ENCODE results near the gene FOLR2. TPM values are rescaled to one million over a fixed set of nuclear protein-coding genes. Genes with fewer than 3 reads are reported as not detected.
"Not testable (repeated sequence)": the region's sequence is repeated elsewhere in the genome, so short reads cannot be mapped to it uniquely, and the experiment has no call there.

The FOLR2 gene
- total and polyA plus RNA-seq, 2 donors (not counting 1 experiment from before 2014, with no cell fraction given), result 1.5 to 4.7 TPM

- no peaks in the 10 kb centered on the region for H4K20me1 ChIP-seq (ENCODE audit: control insufficient read depth, insufficient read depth, low read length, poor library complexity, severe bottlenecking)
- TF ChIP-seq CTCF (IDR thresholded peaks at IDR 0.05) (no peak), EZH2 (IDR thresholded peaks at IDR 0.05; ENCODE audit: borderline replicate concordance, insufficient read depth, low read depth, low read length, poor library complexity, severe bottlenecking) (no peak)
- Mint-ChIP-seq H3K27ac (no peak overlapping the region), H3K4me1 (peaks cover 7% of the 10 kb centered on the region), H3K9me3 (ENCODE audit: insufficient read depth) (peaks cover 8% of the 10 kb centered on the region), H3K4me3 (no peak overlapping the region), H3K27me3 (peaks cover 12% of the 10 kb centered on the region)
- intact Hi-C loops (cut with micrococcal nuclease), result no loop called here
- no peaks in the 10 kb centered on the region for H3K79me2 ChIP-seq (ENCODE audit: control insufficient read depth, insufficient read depth, low read length)
- ChIA-PET POLR2A (interaction anchor here (0.7 kb wide), 1 partner anchor 820 kb away, joined by 5 read pairs; no protein-coding TSS in a partner anchor), CTCF (no interaction called here)
- no peak for DNase-seq
- H3K27ac ChIP-seq (ENCODE audit: low read length in 2 of 2), result no peak overlapping the region
- no peaks in the 10 kb centered on the region for H3K36me3 ChIP-seq (replicated peaks in 1 of 2; ENCODE audit: control extremely low read depth in 1 of 2, control insufficient read depth in 1 of 2, extremely low read depth in 1 of 2, insufficient read depth in 2 of 2, low read length in 1 of 2)
- H3K9ac ChIP-seq (ENCODE audit: low read length), result no peak overlapping the region
- peaks cover 0 to 2% (median 0%) of the 10 kb centered on the region in 4 experiments for H3K27me3 ChIP-seq (replicated peaks in 1 of 4; ENCODE audit: control extremely low read depth in 1 of 4, control insufficient read depth in 3 of 4, insufficient read depth in 4 of 4, low read length in 3 of 4)
- no peak overlapping the region for H2AFZ ChIP-seq (ENCODE audit: insufficient read depth, low read depth, low read length, poor library complexity, severe bottlenecking)
- no peak overlapping the region for H3K4me2 ChIP-seq (replicated peaks; ENCODE audit: low read depth, low read length, poor library complexity, severe bottlenecking)
- peaks cover 0 to 3% of the 10 kb centered on the region in 2 donors for H3K4me1 ChIP-seq (ENCODE audit: control insufficient read depth in 2 of 2, insufficient read depth in 2 of 2, low read length in 2 of 2)
- H3K9me3 ChIP-seq (ENCODE audit: control extremely low read depth in 1 of 3, control insufficient read depth in 2 of 3, insufficient read depth in 1 of 3, low read length in 2 of 3), result peaks cover 0 to 11% (median 5%) of the 10 kb centered on the region in 3 donors
- ATAC-seq (ENCODE audit: low read depth), result no peak
- no peak overlapping the region for H3K4me3 ChIP-seq (ENCODE audit: control extremely low read depth in 1 of 5, extremely low read depth in 1 of 5, insufficient read depth in 1 of 5, low read depth in 2 of 5, low read length in 4 of 5)
Measured at GRCh38 chr11:72204886-72205285, 11.7 kb upstream of the FOLR2 start.

- H3K27ac ChIP-seq (ENCODE audit: low read length in 2 of 2); H3K4me3 Mint-ChIP-seq; H3K9ac ChIP-seq (ENCODE audit: low read length); H3K27me3 ChIP-seq (replicated peaks in 1 of 4; ENCODE audit: control extremely low read depth in 1 of 4, control insufficient read depth in 3 of 4, insufficient read depth in 4 of 4, low read length in 3 of 4); H3K4me2 ChIP-seq (replicated peaks; ENCODE audit: low read depth, low read length, poor library complexity, severe bottlenecking); intact Hi-C loops (cut with micrococcal nuclease); H3K4me3 ChIP-seq (ENCODE audit: control extremely low read depth in 1 of 5, extremely low read depth in 1 of 5, insufficient read depth in 1 of 5, low read depth in 2 of 5, low read length in 4 of 5); ATAC-seq (ENCODE audit: low read depth); H3K36me3 ChIP-seq (replicated peaks in 1 of 2; ENCODE audit: control extremely low read depth in 1 of 2, control insufficient read depth in 1 of 2, extremely low read depth in 1 of 2, insufficient read depth in 2 of 2, low read length in 1 of 2); DNase-seq; H4K20me1 ChIP-seq (ENCODE audit: control insufficient read depth, insufficient read depth, low read length, poor library complexity, severe bottlenecking); H3K27ac Mint-ChIP-seq; H3K79me2 ChIP-seq (ENCODE audit: control insufficient read depth, insufficient read depth, low read length); H2AFZ ChIP-seq (ENCODE audit: insufficient read depth, low read depth, low read length, poor library complexity, severe bottlenecking); POLR2A ChIA-PET; H3K4me1 Mint-ChIP-seq; H3K4me1 ChIP-seq (ENCODE audit: control insufficient read depth in 2 of 2, insufficient read depth in 2 of 2, low read length in 2 of 2): not testable (repeated sequence)
- 100% methylated on average over 2 of the region's 2 CpGs for WGBS (ENCODE audit: insufficient coverage)
- CTCF ChIA-PET, result interaction anchor here (1.2 kb wide), 1 partner anchor 23 kb away, joined by 4 read pairs; no protein-coding TSS in a partner anchor
- H3K9me3 ChIP-seq (ENCODE audit: control extremely low read depth in 1 of 3, control insufficient read depth in 2 of 3, insufficient read depth in 1 of 3, low read length in 2 of 3), result peaks cover 0 to 11% (median 11%) of the 10 kb centered on the region in 3 donors
- peaks cover 17% of the 10 kb centered on the region for H3K27me3 Mint-ChIP-seq
- peaks cover 13% of the 10 kb centered on the region for H3K9me3 Mint-ChIP-seq (ENCODE audit: insufficient read depth)
Measured at GRCh38 chr11:72206794-72207193, 9.8 kb upstream of the FOLR2 start.
